GM18505 (cell line): ENCODE results near the gene UGT8.
"Not testable (repeated sequence)": the region's sequence is repeated elsewhere in the genome, so short reads cannot be mapped to it uniquely, and the experiment has no call there.

Source experiments
- ATAC-seq: cut with Tn5 transposase; IDR thresholded peaks from one replicate; pipeline ENCODE4 v1.9.1; 2021; ENCODE audit not compliant: unreplicated experiment
- POLR2A ChIP-seq: IDR thresholded peaks from 4 replicates; pipeline ENCODE4 v1.6.1; 2011; ENCODE audit warnings: borderline replicate concordance; ENCODE audit not compliant: insufficient read depth, insufficient read length; ENCODE audit errors: extremely low read depth

Gene UGT8, protein sequence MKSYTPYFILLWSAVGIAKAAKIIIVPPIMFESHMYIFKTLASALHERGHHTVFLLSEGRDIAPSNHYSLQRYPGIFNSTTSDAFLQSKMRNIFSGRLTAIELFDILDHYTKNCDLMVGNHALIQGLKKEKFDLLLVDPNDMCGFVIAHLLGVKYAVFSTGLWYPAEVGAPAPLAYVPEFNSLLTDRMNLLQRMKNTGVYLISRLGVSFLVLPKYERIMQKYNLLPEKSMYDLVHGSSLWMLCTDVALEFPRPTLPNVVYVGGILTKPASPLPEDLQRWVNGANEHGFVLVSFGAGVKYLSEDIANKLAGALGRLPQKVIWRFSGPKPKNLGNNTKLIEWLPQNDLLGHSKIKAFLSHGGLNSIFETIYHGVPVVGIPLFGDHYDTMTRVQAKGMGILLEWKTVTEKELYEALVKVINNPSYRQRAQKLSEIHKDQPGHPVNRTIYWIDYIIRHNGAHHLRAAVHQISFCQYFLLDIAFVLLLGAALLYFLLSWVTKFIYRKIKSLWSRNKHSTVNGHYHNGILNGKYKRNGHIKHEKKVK

DNA sequence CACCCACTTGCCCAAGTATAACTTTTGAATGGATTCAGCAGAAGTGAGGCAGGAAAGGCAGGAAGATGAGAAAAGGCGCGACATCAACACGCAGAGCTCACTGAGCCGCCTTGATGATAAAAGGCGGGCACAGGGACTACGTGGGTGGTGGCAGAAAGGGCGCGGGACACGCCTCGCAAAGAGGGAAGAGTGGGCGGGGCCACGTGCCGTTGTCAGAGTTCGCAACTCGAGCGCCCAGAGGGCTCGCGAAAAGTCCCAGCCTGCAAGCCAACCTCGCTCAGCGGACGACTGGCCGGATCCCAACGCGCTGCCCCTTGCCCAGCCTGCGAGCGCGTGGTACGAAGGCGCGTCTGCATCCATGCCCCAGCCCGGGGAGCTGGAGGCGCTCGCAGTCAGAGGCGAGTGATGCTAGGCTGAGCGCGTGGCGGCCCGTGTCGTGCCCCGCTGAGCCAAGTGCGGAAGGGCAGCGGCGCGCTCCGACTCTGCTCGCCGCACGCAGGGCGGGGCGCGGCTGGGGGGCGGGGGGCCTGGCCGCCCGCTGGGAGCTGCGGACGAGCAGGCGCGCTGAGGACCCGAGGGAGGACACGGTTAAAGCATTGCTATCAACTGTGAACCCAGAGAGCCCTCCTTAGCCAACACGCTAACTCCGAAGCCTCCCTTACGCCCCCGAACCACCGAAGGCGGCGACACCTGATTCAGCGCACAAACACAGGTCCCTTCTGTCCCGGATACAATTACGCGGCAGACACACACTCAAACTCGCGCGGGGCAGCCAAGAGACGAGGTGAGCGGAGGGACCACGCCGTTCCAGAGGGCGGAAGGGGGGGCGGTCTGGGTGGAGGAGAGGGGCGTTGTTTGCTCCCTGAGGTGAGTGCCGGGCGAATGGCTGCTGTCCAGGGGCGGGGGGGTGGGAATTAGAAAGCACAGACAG, at the start of gene UGT8:
UGT8 (plus strand) TSS at position 617 of the 931 bp plus-strand sequence. CDS start 24,074 bp downstream, outside the sequence.
- peak; percentile 49 for ATAC-seq
- TF ChIP-seq POLR2A: peak; percentile 27

DNA sequence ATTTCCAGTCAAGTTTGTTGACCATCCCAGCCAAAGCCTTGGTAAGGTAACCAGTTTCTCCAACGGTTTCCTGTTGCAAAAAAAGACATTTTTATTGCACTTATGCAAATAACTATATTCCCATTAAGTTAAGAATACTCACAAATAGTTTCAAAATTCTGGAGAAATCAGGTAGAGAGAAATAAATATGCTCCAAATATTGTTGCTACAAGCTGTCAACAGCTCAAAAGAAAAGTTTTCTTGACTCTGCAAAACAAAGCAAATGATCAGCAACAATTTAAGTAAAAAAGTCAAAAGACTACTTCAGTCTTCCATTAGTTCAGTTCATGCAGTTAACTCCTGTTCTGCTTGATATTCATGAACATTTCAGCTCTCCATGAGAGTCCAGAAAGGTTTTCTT, 49.0 kb upstream of the UGT8 start:
- no peak for ATAC-seq
- TF ChIP-seq POLR2A: no peak

DNA sequence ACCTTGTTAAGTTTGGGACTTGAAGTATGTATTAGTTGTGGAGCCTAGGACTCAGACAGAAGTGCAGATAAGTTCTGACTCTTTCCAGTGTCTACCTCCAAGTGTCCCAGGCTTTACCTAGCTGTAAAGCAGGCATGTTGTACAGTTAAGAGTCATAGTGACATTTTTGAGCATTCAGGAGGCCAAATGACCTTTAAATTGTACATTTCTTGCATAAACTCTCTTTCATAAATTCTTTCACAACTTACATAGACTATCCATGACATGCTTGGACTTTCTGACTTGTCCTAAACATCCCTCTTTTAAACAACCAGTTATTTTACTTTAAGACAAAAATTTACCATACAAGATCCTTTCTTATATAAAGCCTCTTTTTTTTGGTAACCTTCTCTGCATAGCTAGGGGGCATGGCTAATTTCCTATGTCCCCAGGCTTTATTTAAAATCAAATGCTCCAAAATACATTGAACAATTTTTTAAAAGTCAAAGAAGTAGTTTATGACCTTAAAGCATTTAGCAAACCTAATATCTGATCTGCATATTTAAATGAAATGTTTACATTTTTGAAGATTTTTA, 40.1 kb upstream of the UGT8 start:
- no peak for TF ChIP-seq POLR2A

DNA sequence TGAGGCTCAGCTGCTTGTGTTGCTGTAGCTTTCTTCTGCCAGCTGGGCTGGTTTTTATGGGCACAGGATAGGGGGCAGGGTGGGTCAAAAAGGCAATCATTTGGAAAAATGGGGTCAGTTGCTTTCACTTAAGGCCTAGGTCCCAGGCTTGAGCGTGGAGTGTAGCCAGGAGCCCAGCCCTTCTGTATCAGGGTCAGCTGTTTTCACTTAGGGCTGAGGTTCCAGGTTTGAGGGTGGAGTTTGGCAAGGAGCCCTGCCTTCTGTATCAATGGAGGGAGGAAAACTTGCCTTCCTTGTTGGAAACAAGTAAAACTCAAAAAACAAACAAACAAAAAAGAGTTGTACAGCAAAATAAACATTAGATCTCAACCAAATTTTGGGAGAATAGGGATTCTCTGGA, 37.0 kb upstream of the UGT8 start:
- no peak for ATAC-seq

More for the DNA sequence above, 40.1 kb upstream of the UGT8 start:
- ATAC-seq: no peak

DNA sequence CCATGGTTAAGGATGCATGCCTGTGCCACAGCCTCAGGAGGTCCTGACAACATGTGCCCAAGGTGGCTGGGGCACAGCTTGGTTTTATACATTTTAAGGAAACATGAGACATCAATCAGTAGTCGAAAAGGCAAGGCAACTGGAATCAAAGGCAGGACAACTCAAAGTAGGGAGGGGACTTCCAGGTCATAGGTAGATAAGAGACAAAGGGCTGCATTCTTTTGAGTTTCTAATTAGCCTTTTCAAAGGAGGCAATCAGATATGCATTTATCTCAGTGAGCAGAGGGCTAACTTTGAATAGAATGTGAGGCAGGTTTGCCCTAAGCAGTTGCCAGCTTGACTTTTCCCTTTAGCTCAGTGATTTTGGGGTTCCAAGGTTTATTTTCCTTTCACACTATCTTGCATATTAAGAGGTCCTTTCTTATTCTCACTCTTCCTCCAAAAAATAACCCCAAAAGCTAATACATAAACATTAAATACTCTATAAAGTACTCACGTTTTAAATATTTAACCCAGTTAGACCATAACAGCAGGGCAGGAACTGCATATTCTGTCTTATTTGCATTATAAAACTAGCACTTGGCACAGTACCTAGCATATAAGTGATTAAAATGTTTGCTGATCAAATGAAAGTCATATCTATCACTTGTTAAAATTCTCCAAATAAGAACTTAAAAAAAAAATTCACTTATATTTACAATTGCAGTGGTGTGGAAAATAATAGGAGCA, 36.3 kb upstream of the UGT8 start:
- ATAC-seq: no peak
- TF ChIP-seq POLR2A: no peak

More for the DNA sequence above, 37.0 kb upstream of the UGT8 start:
- TF ChIP-seq POLR2A: no peak

DNA sequence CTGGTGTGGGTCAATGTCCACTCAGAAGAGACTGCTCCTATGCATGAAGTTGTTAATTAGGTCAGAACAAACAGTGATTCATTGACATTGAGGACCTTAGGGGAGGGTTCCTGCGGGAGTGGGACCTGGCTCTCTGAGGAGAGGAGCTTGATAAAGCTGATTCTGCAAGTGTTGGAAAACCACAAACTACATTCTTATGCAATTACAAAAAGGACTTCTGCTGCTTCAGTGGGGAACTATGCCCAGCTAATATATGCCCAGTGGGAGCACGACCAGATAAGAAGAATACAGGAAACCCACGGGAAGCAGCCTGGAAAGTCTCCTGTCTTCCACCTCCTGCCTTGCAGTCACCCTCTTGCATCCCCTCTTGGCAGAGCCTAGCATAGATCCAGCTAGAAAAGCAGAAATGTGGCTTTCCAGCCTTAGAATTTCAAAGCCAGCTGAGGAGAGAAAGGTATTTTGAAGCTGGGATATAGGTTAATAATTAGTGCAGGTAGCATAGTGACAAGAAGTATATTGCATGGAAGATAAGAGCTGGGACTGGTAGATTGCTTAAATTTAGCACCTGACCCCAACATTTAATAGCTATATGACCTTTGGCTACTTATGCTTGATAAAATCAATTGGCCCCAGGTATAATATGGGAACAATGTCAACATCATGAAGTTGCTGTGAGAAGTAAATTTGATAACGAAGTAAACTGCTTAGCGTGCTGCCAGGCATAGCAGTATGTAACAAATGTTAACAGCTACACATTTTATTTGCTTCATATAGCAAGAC, 34.9 kb upstream of the UGT8 start:
- no peak for TF ChIP-seq POLR2A

DNA sequence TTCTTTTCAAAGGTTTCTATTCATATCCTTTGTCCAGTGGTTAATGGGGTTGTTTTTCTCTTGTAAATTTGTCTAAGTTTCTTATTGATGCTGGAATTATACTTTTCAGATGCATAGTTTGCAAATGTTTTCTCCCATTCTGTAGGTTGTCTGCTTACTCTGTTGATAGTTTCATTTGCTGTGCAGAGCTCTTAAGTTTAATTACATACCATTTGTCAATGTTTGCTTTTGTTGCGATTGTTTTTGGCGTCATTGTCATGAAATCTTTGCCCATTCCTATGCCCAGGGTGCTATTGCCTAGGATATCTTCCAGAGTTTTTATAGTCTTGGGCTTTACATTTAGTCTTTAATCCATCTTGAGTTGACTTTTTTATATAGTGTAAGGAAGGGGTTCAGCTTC, 21.2 kb upstream of the UGT8 start:
- ATAC-seq: no peak
- TF ChIP-seq POLR2A: no peak

More for the DNA sequence above, 34.9 kb upstream of the UGT8 start:
- ATAC-seq: no peak

DNA sequence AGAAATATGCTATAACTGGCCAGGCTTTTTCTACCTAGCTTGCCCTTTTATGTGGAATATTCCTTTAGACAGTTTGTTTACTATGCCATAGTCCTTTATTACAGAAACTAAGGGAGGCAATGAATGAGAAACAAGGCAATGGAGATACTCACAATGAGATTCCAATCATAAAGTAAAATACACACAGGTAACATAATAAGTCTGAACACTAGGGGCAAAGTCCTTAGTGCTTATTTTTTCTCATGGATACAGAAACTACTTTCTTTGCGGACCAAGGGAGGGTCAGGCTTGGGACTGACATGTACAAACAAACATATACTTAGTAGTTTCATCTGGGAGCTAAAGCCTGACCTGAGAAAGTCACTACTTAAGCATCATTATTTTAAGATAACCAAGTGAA, 16.0 kb upstream of the UGT8 start:
- no peak for ATAC-seq
- TF ChIP-seq POLR2A: no peak

DNA sequence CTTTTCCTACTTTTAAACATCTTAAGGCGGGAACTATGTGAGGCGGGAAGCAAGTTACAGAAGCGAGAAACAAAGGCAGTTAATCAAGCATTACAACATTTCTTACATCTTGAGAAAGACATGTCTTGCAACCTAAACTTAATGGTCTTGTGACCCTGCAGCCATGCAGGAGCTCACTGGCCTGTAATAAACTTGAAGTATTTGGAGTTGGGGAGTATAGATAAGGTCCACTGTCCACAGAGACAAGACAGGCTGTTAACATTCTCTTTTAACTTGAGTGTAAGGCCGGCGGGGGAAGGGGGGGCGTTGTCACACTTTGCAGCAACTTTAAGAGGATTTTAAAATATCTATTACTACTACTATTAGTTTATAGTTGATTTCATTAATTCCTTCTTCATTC, 10.3 kb upstream of the UGT8 start:
- no peak for ATAC-seq
- TF ChIP-seq POLR2A: no peak

DNA sequence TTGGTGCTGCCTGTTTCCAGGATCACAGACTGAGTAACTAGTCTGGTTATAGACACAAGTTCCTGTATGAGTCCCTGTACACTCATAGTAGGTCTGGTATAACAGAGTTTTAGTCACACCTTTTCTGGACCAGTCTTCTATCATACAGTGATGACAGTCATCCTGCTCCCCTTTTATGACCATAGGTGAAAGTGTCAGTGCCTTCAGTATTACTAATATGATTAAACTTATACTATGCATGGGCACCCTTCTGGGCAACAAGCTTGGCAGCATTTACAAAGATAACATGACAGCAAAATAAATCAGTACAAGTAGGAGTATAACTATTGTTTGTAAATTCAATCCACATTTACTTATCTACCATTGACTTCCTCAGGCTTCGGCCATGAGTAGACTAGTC, 8.2 kb upstream of the UGT8 start:
- ATAC-seq: not testable (repeated sequence)

DNA sequence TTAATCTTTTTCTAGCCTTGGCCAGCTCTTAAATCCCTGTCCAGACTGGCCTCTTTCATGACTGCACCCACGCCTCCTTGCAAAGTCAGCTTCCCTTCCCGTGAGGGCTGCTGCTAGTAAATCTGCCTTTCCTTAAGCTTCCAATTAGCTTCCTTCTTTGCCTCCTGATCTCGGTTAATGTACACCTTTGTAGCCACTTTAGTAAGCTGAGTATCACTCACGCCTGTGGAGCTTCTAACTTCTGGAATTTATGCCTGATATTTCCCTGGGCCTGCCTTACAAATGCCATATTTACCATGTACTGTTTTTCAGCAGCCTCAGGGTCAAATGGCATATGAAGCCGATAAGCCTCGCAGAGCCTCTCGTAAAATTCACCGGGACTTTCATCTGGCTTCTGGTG, 5.1 kb upstream of the UGT8 start:
- TF ChIP-seq POLR2A: no peak
- no peak for ATAC-seq

DNA sequence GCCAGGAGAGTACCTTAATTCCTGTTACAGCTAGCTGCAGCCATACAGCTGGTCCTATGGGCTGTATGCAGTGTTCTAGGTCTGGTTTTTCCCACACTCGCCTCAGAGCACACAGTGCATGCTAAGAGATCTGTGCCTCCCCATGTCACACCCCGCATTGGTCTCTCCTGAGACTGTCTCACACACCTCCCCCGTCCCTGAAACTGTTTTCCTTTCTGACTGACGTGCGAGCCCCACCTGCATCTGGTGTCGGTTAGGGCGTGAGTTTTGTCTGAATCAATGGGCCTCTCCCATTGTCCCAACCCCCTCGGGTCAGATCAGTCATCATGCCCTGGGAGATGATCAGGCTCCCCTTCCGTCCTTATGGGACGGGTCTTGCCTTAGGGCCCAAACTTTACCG, 3.4 kb upstream of the UGT8 start:
- ATAC-seq: no peak
- no peak for TF ChIP-seq POLR2A
